Psoas muscle (tissue), 8 donors: ENCODE data around the gene ABHD12. TPM values are rescaled to one million over a fixed set of nuclear protein-coding genes. Genes with fewer than 3 reads are reported as not detected.

Experiments
- ATAC-seq, 4 donors: fragments of 200-7000 bp; cut with Tn5 transposase; one replicate each; pipeline ENCODE4 v1.9.1; 2020; ENCODE audit warnings: moderate library complexity in 3 of 4, mild to moderate bottlenecking in 2 of 4
- DNase-seq, 2 donors: peaks; one replicate each; pipeline ENCODE4 v3.0.0-alpha.2; 2020
- H3K27ac ChIP-seq: fragments of 200-600 bp; one replicate; pipeline ENCODE4 v1.8.0; 2022
- H3K27me3 ChIP-seq, 3 donors: fragments of 200-600 bp in 1 of 3; one replicate each; pipeline versions ENCODE4 v1.6.1 to v1.8.0; 2013 to 2022; ENCODE audit warnings: low read length in 2 of 3, mild to moderate bottlenecking in 2 of 3, moderate library complexity in 1 of 3; ENCODE audit not compliant: insufficient read depth in 3 of 3
- H3K36me3 ChIP-seq, 2 donors: fragments of 200-600 bp in 1 of 2; one replicate each; pipeline versions ENCODE4 v1.6.1 to v1.8.0; 2013 to 2022; ENCODE audit warnings: low read depth in 1 of 2, mild to moderate bottlenecking in 1 of 2, moderate library complexity in 1 of 2; ENCODE audit not compliant: insufficient read depth in 1 of 2
- H3K4me1 ChIP-seq: fragments of 200-600 bp; one replicate; pipeline ENCODE4 v1.8.0; 2022
- H3K4me3 ChIP-seq: fragments of 200-600 bp; one replicate; pipeline ENCODE4 v1.8.0; 2022; ENCODE audit warnings: mild to moderate bottlenecking
- H3K9me3 ChIP-seq: fragments of 200-600 bp; one replicate; pipeline ENCODE4 v1.8.0; 2022
- WGBS, 3 donors: extraction: QIAGEN DNeasy Blood & Tissue Kit; methylation state at CpG; one replicate each; pipeline versions ENCODE4 v1.1.6 to v1.1.7; 2013; 5-methylcytosine and 5-hydroxymethylcytosine counted together
- intact Hi-C, 2 donors: fragments of 100-400 bp; cut with DNase I; formaldehyde crosslinking; loops; one replicate each; pipeline versions ENCODE4 v1.11.0 to v1.14.2; 2022
- polyA plus RNA-seq, 3 donors: library from polyadenylated mRNA; stranded (reverse); fragments of 200-250 nt; gene quantifications; one replicate each; pipeline ENCODE4 v1.2.3, GENCODE V29; 2013
- total RNA-seq, 4 donors: library from RNA; stranded (reverse); fragmentation: NEBNext Ultra II Directional in 2 of 4; extraction: Animal tissue kit (Norgen Biotek cat#: 25700) in 2 of 4; gene quantifications; one replicate each; pipeline versions ENCODE4 v1.2.1 to v1.2.4, GENCODE V29; 2021 to 2023
- TF ChIP-seq, protein P1 (sequence below): fragments of 200-600 bp; IDR thresholded peaks from one replicate; pipeline ENCODE4 v1.8.0; 2022; ENCODE audit warnings: antibody characterized with exemption
- donor health status: healthy with polysubstance abuse.
- donor health status: DM: no; HTN: no; CAD: no; lungs with moderate emphysema.
- donor health status: Bipolar disorder and iron deficiency.
- donor health status: healthy.
- donor health status: DM: yes; HTN: yes; CAD: no.
- donor health status: DM: no; HTN: no; CAD: no.
- donor health status: DM: no; HTN: no; CAD: no.
- donor health status: DM: yes; HTN: yes; CAD: no.

The ABHD12 gene
- total and polyA plus RNA-seq, 7 donors = 7.9 to 15.5 (median 9.6) TPM

DNA sequence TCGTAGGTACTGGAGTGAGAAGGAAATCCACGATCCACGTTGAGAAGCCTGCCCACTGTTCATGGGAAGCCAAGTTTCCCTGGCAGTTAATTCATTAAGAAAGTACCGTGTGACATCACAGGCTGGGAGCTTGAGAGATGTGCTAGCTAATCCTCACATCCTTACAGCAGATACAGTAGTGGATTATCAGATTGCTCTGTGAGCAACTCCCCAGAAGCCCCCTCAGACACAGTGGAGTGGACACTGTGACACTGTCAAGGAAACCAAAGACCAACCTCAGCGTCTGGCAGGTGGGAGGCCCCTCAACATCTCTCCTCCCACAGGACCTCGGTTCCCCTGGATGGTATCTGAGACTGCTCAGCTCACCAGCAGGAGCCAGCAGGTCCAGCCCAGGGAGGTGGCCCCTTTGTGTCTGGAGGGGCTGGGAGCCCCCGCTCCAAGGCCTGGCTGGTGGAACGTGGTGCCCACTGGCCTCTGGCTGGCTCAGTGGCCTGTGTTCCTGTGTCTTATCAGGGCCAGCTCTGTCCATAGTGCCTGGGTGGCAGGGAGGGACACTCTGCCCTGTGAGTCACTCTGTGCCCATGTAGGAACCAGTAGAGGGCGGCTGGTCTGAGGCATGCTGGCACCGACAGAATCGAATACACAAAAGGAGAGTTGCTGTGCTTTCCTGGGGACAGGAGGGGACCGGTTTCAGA is 135.5 kb downstream of the ABHD12 start:
- Histone ChIP-seq H3K27me3 (no peaks in the 10 kb centered on the region), H3K9me3 (no peaks in the 10 kb centered on the region), H3K4me1 (peaks cover 27% of the 10 kb centered on the region), H3K27ac (no peak overlapping the region), H3K4me3 (no peak overlapping the region), H3K36me3 (peaks cover 0 to 10% of the 10 kb centered on the region in 2 donors)
- TF ChIP-seq, protein P1, sequence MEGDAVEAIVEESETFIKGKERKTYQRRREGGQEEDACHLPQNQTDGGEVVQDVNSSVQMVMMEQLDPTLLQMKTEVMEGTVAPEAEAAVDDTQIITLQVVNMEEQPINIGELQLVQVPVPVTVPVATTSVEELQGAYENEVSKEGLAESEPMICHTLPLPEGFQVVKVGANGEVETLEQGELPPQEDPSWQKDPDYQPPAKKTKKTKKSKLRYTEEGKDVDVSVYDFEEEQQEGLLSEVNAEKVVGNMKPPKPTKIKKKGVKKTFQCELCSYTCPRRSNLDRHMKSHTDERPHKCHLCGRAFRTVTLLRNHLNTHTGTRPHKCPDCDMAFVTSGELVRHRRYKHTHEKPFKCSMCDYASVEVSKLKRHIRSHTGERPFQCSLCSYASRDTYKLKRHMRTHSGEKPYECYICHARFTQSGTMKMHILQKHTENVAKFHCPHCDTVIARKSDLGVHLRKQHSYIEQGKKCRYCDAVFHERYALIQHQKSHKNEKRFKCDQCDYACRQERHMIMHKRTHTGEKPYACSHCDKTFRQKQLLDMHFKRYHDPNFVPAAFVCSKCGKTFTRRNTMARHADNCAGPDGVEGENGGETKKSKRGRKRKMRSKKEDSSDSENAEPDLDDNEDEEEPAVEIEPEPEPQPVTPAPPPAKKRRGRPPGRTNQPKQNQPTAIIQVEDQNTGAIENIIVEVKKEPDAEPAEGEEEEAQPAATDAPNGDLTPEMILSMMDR = no peak
- ATAC-seq (peak; percentile 85 to 96 (median 92)), DNase-seq (peak in 1 of 2 donors; percentile 64)
- 66 to 83% (median 70%) methylated on average over 12 of the region's 12 CpGs for WGBS, 3 donors
- intact Hi-C loops = loop anchor here in 1 of 2 donors (10.0 kb wide), 1 partner anchor 440 kb away; the partner anchor contains the start of gene ZNF337

DNA sequence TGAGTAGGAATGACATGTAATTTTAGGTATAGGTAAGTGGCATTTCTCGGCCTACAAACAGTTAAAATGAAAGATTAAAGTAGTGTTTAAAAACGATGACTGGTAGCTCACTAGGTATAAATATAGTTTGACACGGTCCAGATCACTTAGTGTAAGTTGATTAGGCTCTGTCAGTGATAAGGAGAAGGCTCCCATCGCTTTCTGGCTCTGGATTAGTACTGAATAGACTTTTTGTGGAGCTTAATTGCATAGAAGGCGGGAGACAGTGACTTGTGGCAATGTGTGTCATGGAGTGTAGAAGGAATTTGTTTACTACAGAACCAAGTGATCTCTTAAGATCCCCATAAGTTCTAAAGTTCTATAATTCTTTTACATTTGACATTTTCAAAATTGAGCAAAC is 136.1 kb downstream of the ABHD12 start:
- no peaks in the 10 kb centered on the region for H3K27me3 ChIP-seq
- H3K36me3 ChIP-seq = peaks cover 0 to 5% of the 10 kb centered on the region in 2 donors
- H3K4me3 ChIP-seq = no peak overlapping the region
- ATAC-seq (no peak), DNase-seq (no peak)
- TF ChIP-seq, protein P1 = no peak
- 69 to 78% (median 72%) methylated on average over 5 of the region's 5 CpGs for WGBS, 3 donors
- H3K9me3 ChIP-seq = no peaks in the 10 kb centered on the region
- H3K4me1 ChIP-seq = peaks cover 29% of the 10 kb centered on the region
- intact Hi-C loops = loop anchor here in 1 of 2 donors (10.0 kb wide), 1 partner anchor 440 kb away; the partner anchor contains the start of gene ZNF337
- H3K27ac ChIP-seq = no peak overlapping the region

DNA sequence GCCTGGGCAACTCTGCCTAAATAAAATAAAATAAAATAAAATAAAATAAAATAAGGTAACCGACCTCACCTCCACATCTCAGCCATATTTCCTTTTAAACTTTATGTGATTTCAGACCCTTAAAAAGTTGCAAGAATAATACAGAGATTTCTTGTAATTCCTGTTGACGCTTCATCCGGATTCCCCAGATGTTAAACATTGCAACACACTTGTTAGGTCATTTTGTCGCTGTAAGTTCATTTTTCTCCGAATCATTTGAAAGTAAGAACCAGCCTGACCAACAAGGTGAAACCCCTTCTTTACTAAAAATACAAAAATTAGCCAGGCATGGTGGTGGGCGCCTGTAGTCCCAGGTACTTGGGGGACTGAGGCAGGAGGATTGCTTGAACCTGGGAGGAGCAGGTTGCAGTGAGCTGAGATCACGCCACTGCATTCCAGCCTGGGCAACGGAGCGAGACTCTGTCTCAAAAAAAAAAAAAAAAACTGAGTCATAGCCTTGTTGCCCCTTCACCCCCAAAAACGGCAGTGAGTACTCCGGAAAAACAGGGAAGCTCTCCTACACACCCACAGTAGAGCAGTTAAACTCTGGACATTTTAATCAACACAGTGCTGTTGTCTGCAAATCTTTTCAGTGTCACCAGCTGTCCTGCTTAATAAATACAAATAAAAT is 136.9 kb downstream of the ABHD12 start:
- WGBS, 3 donors = 90 to 96% (median 92%) methylated on average over 11 of the region's 11 CpGs
- TF ChIP-seq, protein P1 = no peak
- intact Hi-C loops = loop anchor here in 1 of 2 donors (10.0 kb wide), 1 partner anchor 441 kb away; the partner anchor contains the start of gene ZNF337
- DNase-seq = no peak
- Histone ChIP-seq H3K36me3 (no peaks in the 10 kb centered on the region), H3K4me3 (no peak overlapping the region), H3K27me3 (no peaks in the 10 kb centered on the region), H3K4me1 (peaks cover 37% of the 10 kb centered on the region), H3K27ac (no peak overlapping the region), H3K9me3 (no peaks in the 10 kb centered on the region)
- ATAC-seq = no peak

DNA sequence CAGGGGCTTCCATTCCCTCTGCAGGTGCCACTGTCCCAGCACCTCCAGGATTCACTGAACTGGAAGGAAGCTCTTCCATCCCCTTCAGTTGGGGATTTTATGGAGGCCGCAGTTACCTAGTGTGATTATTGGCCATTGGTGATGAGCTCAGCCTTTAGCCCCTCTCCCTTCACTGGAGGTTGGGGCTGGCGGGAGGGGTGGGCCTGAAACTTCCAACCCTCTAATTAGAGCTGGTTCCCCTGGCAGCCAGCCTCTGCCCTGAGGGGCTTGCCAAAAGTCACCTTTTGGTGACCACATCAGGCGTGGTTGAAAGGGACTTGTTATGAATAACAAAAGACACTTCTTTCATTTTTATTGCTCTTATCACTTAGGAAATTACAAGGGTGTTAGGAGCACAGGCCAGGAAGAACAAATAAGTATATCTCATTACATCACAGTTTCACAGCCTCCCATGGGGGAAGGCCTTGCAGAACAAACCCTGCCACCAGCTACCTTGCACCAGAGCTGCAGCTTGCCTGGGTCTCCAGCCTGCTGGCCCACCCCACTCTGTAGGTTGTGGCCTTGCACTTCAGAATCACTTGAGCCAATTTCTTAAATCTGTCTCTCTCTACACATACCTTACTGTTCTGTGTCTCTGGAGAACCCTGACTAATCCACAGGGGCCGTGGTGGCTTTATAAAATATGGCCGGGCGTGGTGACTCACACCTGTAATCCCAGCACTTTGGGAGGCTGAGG is 137.8 kb downstream of the ABHD12 start:
- intact Hi-C loops = loop anchor here in 1 of 2 donors (10.0 kb wide), 1 partner anchor 442 kb away; the partner anchor contains the start of gene ZNF337
- TF ChIP-seq, protein P1 = no peak
- no peak for ATAC-seq
- no peaks in the 10 kb centered on the region for H3K9me3 ChIP-seq
- no peak overlapping the region for H3K27ac ChIP-seq
- H3K36me3 ChIP-seq = no peaks in the 10 kb centered on the region
- 86 to 95% (median 89%) methylated on average over 6 of the region's 6 CpGs for WGBS, 3 donors
- peaks cover 37% of the 10 kb centered on the region for H3K4me1 ChIP-seq
- DNase-seq = no peak
- no peaks in the 10 kb centered on the region for H3K27me3 ChIP-seq
- no peak overlapping the region for H3K4me3 ChIP-seq
